GM19193 (cell line): ENCODE measurements around the gene KLHL22.

Source experiments
- POLR2A ChIP-seq: IDR thresholded peaks from 4 replicates; pipeline ENCODE4 v1.6.1; 2011; ENCODE audit not compliant: insufficient read depth, insufficient read length; ENCODE audit errors: extremely low read depth

The KLHL22 gene

DNA sequence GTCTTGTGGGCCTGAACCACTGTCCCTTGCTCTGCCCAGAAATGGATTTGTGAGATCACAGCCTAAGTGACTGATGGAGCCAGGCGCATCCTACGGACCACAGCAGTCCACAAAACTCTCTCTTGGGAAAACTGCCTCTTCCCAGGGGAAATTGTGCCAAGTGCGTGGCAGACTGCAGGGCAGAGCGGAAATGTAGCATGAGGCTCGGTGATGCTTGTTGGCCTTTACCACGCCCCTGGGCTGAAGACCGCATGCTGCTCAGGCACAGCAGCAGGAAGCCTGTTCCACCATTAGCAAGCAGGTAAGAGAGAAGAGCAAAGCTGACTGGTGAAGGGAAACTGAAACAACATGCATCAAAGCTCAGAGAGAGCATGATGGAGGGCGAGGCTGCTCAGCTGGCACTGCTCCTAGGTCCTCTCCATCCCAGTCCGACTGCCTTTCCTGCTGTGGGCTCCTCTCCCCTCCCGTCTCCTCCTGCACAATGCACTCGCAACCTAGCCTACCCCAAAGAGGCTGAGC, 31.4 kb downstream of the KLHL22 start:
- TF ChIP-seq POLR2A = peak; percentile 5

DNA sequence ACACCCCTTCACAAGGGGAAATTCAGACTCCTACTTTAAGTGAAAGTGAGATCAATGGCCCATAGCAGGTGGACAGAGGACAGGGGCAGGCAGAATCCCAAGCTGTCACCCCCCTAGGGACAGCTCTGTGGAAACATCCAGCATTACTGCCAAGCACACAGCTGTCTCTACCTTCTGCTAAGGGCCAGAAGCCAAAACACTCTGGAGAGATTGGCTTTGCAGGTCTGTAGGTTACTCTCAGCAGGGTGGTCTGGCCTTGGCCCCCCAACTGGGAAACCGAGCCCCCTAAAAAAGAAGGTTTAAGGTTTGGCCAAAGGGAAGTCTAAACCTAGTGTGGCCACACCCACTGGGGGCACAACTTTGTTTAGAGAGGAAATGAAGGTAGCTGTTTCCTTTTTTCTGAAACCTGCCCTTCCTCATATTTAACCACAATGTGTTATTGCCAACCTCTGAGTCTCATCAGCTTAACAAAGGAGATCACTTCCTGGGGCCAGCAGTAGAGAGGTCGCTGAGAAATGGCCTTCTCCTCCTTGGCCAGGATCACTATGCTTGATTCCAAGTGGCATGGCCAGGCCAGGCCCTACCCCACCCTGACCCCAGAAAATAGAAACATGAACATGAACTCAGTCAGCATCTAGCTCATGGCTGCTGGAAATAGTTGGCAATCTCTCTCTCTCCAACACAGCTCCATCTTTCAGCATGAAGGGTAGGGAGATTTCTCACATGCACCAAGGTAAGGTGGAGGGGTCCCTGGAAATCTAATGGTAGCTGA, 32.1 kb downstream of the KLHL22 start:
- TF ChIP-seq POLR2A = no peak

DNA sequence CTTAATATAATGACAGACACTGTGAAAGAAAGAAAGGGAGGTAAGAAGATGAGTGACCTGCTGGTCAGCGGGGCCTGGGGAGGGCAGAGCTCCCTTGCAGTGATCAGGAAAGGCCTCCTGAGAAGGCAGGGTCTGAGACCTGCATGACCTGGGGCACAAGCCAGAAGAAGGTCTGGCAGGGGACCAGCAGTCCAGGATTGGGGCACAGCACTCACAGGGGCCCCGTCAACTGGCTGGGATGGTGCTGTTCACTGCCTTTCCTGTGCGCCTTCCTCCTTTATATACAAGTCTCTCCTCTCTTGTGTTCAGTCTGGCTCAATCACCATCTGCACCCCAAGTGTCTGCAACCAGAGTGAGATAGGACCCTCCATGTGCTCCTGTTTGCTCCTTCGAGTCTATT, 35.7 kb downstream of the KLHL22 start:
- no peak for TF ChIP-seq POLR2A

DNA sequence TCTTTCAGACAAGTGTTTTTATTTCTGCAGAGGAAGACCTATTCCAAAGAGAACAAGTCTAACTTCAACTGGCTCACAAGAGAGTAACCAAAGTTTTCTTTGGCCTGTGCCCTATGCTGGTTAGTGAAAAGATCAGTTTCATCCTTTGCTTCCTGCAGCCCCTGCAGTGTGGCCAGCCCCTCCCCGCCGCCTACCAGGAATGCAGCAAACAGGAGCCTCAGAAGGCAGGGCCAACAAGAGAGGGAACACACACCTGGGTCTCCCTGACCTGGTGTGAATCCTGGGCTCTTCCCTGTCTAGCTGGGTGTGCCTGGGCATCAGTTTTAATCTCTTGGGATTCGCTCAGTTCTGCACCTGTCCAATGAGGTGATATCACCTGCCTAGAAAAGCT, 36.4 kb downstream of the KLHL22 start:
- TF ChIP-seq POLR2A = no peak

DNA sequence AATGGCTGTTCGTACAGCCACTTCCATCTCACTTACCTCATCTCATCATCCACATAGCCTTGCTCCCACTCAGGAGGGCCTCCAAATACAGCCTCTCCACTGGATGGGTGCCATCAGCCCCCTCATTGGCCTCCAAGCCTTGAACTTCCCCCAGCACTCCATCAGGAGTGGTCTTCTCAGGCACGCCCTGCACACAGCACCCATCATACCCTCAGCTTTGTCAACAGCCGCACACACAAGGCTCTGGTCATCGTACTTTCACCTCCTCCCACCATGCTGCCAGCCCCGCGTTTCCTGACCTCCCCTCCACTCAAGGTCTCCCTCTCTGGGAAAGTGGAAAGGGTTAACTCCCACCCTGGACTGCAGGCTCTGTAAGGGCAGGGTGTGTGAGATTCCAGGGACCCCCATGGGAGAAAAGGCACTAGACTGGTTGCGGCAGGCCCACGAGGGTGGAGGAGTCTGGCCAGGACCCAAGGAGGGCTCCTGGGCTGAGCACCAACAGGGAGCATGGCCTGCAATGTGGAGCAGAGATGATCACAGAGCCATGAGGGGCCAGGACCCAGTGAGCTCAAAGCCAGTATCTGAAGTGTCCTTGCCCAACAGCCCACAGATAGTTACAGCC, 37.0 kb downstream of the KLHL22 start:
- TF ChIP-seq POLR2A = no peak

DNA sequence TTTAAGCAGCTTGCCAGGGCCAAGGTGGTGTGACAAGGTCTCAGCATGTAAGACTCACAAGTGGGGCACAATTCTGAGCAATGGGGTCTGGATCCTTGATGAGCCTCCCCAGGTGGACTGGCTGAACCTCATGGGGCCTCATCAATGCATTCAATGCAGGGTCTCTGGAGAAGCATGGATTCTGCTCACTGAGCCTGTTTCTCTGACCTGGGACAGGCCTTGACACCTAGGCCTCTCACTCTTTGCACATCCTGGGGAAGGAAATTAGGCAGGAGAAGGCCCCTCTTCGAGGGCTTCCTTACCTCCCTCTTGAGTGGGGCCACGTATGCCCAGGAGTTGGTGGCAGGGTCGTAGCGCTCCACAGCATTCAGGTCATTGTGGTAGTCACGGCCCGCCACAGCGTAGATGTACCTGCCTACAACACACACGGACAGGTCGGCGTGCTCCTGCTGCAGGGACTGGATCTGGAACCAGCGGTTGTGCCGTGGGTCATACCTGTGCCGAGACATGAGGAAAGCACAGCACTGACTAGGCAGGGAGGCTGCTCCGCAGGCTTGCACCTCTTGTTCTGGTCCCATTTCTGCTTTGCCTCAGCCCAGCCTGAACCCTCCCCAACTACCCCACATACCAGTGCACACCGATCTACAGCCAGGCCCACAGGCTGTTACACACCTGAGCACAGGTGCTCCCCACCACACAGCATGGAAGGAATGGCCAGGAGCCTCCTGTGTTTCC, 37.9 kb downstream of the KLHL22 start:
- no peak for TF ChIP-seq POLR2A

DNA sequence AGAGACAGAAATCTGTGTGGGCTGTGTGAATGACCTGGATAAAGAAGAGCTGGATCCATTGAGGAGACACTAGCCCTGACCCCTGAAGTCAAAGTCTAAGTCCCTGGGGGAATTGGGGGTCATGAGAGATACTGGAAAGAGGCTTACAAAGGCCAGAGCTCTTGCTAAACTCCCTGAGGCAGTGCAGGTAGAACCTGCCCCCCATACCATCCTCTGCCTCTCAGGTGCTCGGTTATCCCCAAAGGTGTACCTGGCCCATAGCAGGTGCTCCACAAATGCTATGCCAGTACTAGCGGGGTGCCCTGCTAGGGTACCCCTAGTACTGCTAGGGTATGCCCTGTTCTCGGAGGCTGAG, 38.9 kb downstream of the KLHL22 start:
- no peak for TF ChIP-seq POLR2A

DNA sequence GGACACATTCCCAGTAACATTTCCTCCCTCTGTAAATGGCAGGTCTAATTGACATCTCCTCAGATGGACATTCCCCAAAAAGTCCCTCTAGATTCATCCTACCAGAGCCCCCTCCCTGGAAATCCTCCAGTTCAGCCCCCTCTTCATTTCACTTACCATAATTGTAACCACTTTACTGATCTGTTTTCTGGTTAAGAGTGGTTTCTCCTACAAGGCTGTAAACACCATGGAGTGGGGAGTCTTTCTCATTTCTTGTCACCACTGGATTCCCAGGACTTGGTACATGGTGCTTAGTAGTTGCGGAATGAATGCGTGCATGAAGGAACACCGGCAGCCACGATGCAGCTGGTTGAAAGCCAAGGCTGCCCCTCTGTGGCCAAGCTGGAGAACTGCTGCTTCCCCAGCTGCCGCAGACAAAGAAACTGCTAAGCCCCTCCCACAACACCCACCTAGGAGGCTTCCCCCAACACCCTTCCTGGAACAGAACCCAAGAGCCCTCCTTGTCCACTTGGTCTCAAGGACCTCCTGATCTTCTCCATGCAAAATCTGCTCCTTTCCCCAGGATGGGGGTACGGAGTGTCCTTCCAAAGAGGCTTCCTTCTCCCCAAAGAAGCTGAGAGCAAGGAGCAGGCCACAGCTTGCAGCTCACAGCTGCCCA, 39.4 kb downstream of the KLHL22 start:
- TF ChIP-seq POLR2A = no peak

DNA sequence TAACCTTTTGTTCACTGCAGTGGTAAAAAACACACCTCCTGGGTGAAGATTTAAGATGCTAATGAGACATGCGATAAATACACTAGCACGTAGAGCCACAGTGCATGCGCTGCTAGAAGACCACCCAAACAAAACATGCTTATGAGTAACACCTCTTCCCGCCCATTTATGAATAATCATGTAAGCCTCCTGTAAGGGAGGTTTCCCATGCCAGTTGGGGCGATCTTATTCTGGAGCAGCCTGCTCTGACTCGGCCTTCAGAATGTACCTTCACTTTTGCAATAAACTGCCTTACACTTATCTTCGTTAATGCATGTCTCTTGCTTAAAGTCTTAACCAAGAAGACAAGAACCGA, 39.9 kb downstream of the KLHL22 start:
- no peak for TF ChIP-seq POLR2A

DNA sequence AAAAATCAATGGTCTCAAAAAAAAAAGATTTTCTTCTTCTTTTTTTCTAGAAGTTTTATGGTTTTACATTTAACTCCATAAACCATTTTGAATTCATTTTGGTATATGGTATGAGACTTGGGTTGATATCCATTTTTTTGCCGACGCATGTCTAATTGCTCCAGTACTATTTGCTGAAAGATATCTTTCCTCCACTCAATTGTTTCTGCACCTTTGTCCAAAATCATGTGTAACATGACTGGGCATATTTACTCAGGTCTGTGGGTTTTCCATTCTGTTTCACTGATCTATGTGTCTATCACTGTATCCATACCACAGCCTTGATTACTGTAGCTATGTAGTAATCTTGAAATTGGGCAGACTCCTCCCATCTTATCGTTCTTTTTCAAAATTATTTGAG, 42.4 kb downstream of the KLHL22 start:
- no peak for TF ChIP-seq POLR2A

DNA sequence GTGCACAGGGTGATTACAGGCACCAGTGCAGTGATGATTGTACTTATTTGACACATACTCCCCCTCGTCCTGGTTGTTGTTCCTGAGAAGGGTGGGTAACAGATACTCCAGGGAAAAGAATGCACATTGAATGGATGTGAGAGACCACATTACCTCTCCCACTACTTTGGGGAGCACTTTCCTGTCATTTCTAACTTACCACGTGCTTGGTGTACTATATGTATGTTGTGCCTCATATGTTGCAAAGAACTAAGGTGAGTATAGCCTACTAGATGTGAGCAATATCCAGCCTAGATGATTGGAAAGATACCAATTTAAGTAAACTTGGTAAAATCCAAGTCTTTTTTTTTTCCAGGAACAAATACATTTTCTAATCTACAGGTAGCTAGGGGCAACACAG, 43.7 kb downstream of the KLHL22 start:
- no peak for TF ChIP-seq POLR2A

DNA sequence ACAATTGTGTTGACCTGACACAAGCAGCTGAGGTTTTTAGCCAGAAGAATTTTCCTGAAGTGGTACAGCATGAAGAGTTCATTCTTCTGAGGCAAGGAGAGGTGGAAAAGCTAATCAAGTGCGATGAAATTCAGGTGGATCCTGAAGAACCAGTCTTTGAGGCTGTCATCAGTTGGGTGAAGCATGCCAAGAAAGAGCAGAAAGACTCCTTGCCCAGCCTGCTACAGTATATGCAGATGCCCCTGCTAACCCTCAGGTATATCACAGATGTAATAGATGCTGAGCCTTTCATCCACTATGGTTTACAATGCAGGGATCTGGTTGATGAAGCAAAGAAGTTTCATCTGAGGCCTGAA, 45.1 kb downstream of the KLHL22 start:
- TF ChIP-seq POLR2A = no peak

DNA sequence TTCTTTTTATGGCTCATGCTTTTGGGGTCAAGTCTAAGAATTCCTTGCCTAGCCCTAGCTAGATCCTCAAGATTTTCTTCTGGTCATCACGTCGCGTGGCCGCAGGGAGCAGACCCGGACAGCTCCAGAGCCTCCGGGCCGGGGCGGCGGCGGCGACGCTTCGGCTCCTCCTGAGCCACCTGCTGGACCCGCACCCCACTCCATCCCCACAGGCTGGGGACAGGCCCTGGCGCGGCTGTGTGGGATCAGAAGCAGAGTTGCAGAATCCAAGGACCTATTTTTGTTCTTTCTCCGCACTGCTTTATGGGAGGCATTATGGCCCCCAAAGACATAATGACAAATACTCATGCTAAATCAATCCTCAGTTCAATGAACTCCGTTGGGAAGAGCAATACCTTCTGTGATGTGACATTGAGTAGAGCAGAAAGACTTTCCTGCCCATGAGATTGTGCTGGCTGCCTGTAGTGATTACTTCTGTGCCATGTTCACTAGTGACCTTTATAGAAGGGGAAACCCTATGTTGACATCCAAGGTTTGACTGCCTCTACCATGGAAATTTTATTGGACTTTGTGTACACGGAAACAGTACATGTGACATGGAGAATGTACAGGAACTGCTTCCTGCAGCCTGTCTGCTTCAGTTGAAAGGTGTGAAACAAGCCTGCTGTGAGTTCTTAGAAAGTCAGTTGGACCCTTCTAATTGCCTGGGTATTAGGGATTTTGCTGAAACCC, 45.6 kb downstream of the KLHL22 start:
- no peak for TF ChIP-seq POLR2A

DNA sequence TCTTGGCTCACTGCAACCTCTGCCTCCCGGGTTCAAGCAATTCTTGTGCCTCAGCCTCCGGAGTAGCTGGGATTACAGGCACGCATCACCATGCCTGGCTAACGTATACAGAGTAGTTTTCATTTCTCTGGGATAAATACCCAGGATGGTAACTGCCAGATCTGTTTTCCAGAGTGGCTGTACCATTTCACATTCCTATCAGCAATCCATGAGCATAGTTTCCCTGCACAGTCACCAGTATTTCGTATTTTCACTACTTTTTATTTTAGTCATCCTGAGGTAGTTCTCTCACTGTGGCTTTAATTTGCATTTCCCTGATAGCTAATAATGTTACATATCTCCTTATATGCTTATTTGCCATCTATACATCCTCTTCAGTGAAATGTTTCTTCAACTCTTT, 47.0 kb downstream of the KLHL22 start:
- TF ChIP-seq POLR2A = no peak

DNA sequence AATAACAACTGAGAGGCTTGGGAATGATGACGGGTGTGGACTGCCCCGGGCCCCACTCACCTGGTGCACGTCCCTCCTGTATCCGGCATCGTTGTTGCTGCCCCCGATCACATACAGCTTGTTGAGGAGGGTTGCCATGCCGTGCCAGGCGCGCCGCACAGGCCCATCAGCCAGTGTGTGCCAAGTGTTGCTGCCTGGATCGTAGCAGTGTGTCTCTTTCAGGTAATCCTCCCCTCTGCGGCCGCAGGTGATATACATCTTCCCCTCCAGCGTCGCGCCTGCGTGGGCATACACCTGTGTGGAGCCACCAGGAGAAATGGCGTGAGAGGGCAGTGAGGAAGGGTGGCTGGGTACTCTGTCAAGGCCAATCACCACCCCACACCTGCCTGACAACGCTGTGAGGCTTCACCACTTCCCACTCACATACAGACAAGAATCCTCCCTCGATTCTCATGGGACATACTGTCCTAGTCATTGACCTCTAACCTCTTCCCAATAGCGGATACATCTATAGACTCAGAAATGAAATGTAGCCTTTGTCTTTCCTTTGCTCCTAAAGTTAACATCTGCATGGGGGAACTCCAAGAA, 49.1 kb downstream of the KLHL22 start:
- TF ChIP-seq POLR2A = no peak

DNA sequence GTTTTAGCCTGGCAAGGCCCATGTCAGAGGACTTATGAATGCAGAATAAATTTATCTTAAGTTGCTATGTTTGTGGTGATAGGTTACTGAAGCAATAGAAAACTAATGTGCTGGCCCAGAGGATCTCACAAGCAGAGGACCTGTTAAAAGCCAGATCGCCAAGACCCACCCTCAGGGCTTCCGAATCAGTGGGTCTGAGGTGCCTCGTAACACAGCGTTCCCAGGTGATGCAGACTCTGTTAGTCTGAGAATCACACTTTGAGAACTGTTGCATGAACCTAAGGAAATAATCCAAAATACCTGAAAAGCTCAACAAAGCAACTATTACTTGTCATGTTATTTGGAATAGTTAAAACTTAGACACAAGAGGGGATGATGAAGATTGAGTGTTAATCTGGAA, 51.3 kb downstream of the KLHL22 start:
- TF ChIP-seq POLR2A = no peak
